WI38 (cell line): Measurements from ENCODE around the gene IL1A.

Experiments
- H3K4me3 ChIP-seq: 2 replicates; pipeline ENCODE4 v1.5.1; 2011; ENCODE audit warnings: low read depth, mild to moderate bottlenecking, control low read depth, low read length
- CTCF ChIP-seq: IDR thresholded peaks from 2 replicates; pipeline ENCODE4 v1.5.1; 2012; ENCODE audit warnings: low read depth, mild to moderate bottlenecking, control low read depth, low read length

IL1A gene

GRCh38 chr2:112796486-112796885, 12.2 kb upstream of the IL1A start:
- no peak overlapping the region for H3K4me3 ChIP-seq
- no peak for TF ChIP-seq CTCF

- TF ChIP-seq CTCF: no peak
- H3K4me3 ChIP-seq: no peak overlapping the region
These were observed 11.5 kb upstream of the IL1A start for GRCh38 chr2:112795774-112796173.

GRCh38 chr2:112794841-112795240, 10.5 kb upstream of the IL1A start:
- no peak for TF ChIP-seq CTCF
- H3K4me3 ChIP-seq: no peak overlapping the region

- TF ChIP-seq CTCF: no peak
These were observed 9.9 kb upstream of the IL1A start for GRCh38 chr2:112794131-112794733.

GRCh38 chr2:112793449-112793978, 9.2 kb upstream of the IL1A start:
- no peak for TF ChIP-seq CTCF
- H3K4me3 ChIP-seq: no peak overlapping the region

More at GRCh38 chr2:112794131-112794733, 9.9 kb upstream of the IL1A start:
- H3K4me3 ChIP-seq: no peak overlapping the region

GRCh38 chr2:112792419-112792818, 8.1 kb upstream of the IL1A start:
- TF ChIP-seq CTCF: no peak
- H3K4me3 ChIP-seq: no peak overlapping the region

GRCh38 chr2:112791693-112792230, 7.5 kb upstream of the IL1A start:
- H3K4me3 ChIP-seq: no peak overlapping the region
- TF ChIP-seq CTCF: no peak
